Fibroblast of lung (primary cell): ENCODE data around the gene PRELID3B. TPM values are rescaled to one million over a fixed set of nuclear protein-coding genes. Genes with fewer than 3 reads are reported as not detected.
A peak's percentile ranks its signal among the peaks of the same experiment; 100 is the strongest.

ENCODE experiments used
- DNase-seq, 2 donors: peaks; one replicate each; pipeline versions ENCODE4 v3.0.0 to v3.0.0-alpha.2; 2010; ENCODE audit warnings: low read depth in 2 of 2
- H2AFZ ChIP-seq: 2 replicates; pipeline ENCODE4 v1.5.1; 2012; ENCODE audit warnings: low read length, control low read depth, inconsistent platforms
- H3K27ac ChIP-seq: 2 replicates; pipeline ENCODE4 v1.5.1; 2011; ENCODE audit warnings: low read length, control low read depth; ENCODE audit not compliant: insufficient read depth
- H3K27me3 ChIP-seq: 2 replicates; pipeline ENCODE4 v1.5.1; 2011; ENCODE audit warnings: mild to moderate bottlenecking, low read length; ENCODE audit not compliant: control insufficient read depth, insufficient read depth
- H3K36me3 ChIP-seq: 2 replicates; pipeline ENCODE4 v1.5.1; 2011; ENCODE audit warnings: low read length; ENCODE audit not compliant: control insufficient read depth, insufficient read depth
- H3K4me1 ChIP-seq: 2 replicates; pipeline ENCODE4 v1.5.1; 2011; ENCODE audit warnings: low read length; ENCODE audit not compliant: control insufficient read depth, insufficient read depth; ENCODE audit errors: extremely low read depth
- H3K4me2 ChIP-seq: 2 replicates; pipeline ENCODE4 v1.5.1; 2011; ENCODE audit warnings: low read length, control low read depth; ENCODE audit not compliant: insufficient read depth; ENCODE audit errors: extremely low read depth
- H3K4me3 ChIP-seq, 4 experiments: fragments of 200-600 bp in 1 of 4; sonication (generic) in 1 of 4; replicated peaks in 1 of 4; 2 replicates each; pipeline ENCODE4 v1.5.1; 2011 to 2016; ENCODE audit warnings: low read length in 4 of 4, low read depth in 3 of 4, mild to moderate bottlenecking in 3 of 4, control low read depth in 2 of 4, inconsistent platforms in 1 of 4, mixed read lengths in 1 of 4; ENCODE audit not compliant: insufficient read depth in 1 of 4; ENCODE audit errors: control extremely low read depth in 1 of 4
- H3K79me2 ChIP-seq: 2 replicates; pipeline ENCODE4 v1.5.1; 2012; ENCODE audit warnings: mild to moderate bottlenecking, low read length, inconsistent platforms; ENCODE audit not compliant: control insufficient read depth, insufficient read depth
- H3K9ac ChIP-seq: 2 replicates; pipeline ENCODE4 v1.5.1; 2011; ENCODE audit warnings: mild to moderate bottlenecking, low read length, control low read depth; ENCODE audit not compliant: insufficient read depth
- H3K9me3 ChIP-seq: 2 replicates; pipeline ENCODE4 v1.5.1; 2012; ENCODE audit warnings: low read depth, low read length; ENCODE audit not compliant: control insufficient read depth, insufficient read depth
- H4K20me1 ChIP-seq: 2 replicates; pipeline ENCODE4 v1.5.1; 2011; ENCODE audit warnings: low read length; ENCODE audit not compliant: control insufficient read depth, insufficient read depth; ENCODE audit errors: extremely low read depth
- CTCF ChIP-seq, 2 donors: IDR thresholded peaks in 1 of 2; conservative IDR thresholded peaks in 1 of 2; 1 replicate in 1 of 2; 2 replicates in 1 of 2; pipeline ENCODE4 v1.5.1; 2011 to 2012; ENCODE audit warnings: low read length in 2 of 2, control low read depth in 1 of 2, inconsistent platforms in 1 of 2, low read depth in 1 of 2, mild to moderate bottlenecking in 1 of 2
- EZH2 ChIP-seq: IDR thresholded peaks from 2 replicates; pipeline ENCODE4 v1.5.1; 2012; ENCODE audit warnings: low read length, control low read depth, mild to moderate bottlenecking; ENCODE audit errors: missing control alignments
- polyA plus RNA-seq, 2 donors: library from polyadenylated mRNA; depleted of rRNA in 1 of 2; stranded (reverse) in 1 of 2; unstranded in 1 of 2; fragments of >200 nt; gene quantifications; 2 replicates each; pipeline ENCODE4 v1.2.1, GENCODE V29; 2011 to 2012; ENCODE audit warnings: missing spikeins in 1 of 2
- total RNA-seq: library from RNA; depleted of rRNA; stranded (reverse); fragments of >200 nt; gene quantifications from 2 replicates; pipeline ENCODE4 v1.2.1, GENCODE V29; 2014

PRELID3B gene
- total and polyA plus RNA-seq, 2 donors (not counting 1 experiment from before 2014, with no cell fraction given) = 64.5 to 127 TPM

GRCh38 chr20:59023616-59024015 lies 19.0 kb downstream of the PRELID3B start:
- Histone ChIP-seq H3K4me1 (peaks cover 2% of the 10 kb centered on the region), H3K4me2 (no peak overlapping the region), H3K36me3 (peaks cover 5% of the 10 kb centered on the region), H3K4me3 (no peak overlapping the region), H3K79me2 (peaks cover 24% of the 10 kb centered on the region), H3K27me3 (no peaks in the 10 kb centered on the region), H4K20me1 (no peaks in the 10 kb centered on the region), H3K9me3 (no peaks in the 10 kb centered on the region), H3K27ac (no peak overlapping the region), H2AFZ (no peak overlapping the region), H3K9ac (no peak overlapping the region)
- TF ChIP-seq EZH2 (no peak), CTCF (conservative IDR thresholded peaks at IDR 0.05 in 1 of 2, IDR thresholded peaks at IDR 0.05 in 1 of 2; ENCODE audit: low read depth in 1 of 2, low read length in 2 of 2) (no peak)
- no peak for DNase-seq

- peaks cover 5% of the 10 kb centered on the region for H3K36me3 ChIP-seq
Observed at GRCh38 chr20:59022754-59023153, 19.8 kb downstream of the PRELID3B start.

GRCh38 chr20:59020938-59021551 lies 21.5 kb downstream of the PRELID3B start:
- H3K36me3 ChIP-seq = peaks cover 5% of the 10 kb centered on the region
- no peak overlapping the region for H2AFZ ChIP-seq
- H3K4me3 ChIP-seq = no peak overlapping the region
- peak in 1 of 2 donors; percentile 83 for DNase-seq
- no peaks in the 10 kb centered on the region for H3K27me3 ChIP-seq
- H4K20me1 ChIP-seq = no peaks in the 10 kb centered on the region
- H3K9ac ChIP-seq = no peak overlapping the region
- no peak overlapping the region for H3K27ac ChIP-seq
- no peaks in the 10 kb centered on the region for H3K4me1 ChIP-seq
- no peak overlapping the region for H3K4me2 ChIP-seq
- no peak for TF ChIP-seq CTCF (conservative IDR thresholded peaks at IDR 0.05 in 1 of 2, IDR thresholded peaks at IDR 0.05 in 1 of 2; ENCODE audit: low read depth in 1 of 2, low read length in 2 of 2)
- TF ChIP-seq EZH2 = no peak
- H3K9me3 ChIP-seq = no peaks in the 10 kb centered on the region
- H3K79me2 ChIP-seq = peaks cover 8% of the 10 kb centered on the region

More at GRCh38 chr20:59022754-59023153, 19.8 kb downstream of the PRELID3B start:
- H3K9ac ChIP-seq = no peak overlapping the region
- H4K20me1 ChIP-seq = no peaks in the 10 kb centered on the region
- H3K27me3 ChIP-seq = no peaks in the 10 kb centered on the region
- H2AFZ ChIP-seq = no peak overlapping the region
- H3K4me2 ChIP-seq = no peak overlapping the region
- H3K4me1 ChIP-seq = peaks cover 2% of the 10 kb centered on the region
- peaks cover 18% of the 10 kb centered on the region for H3K79me2 ChIP-seq
- TF ChIP-seq EZH2 (no peak), CTCF (conservative IDR thresholded peaks at IDR 0.05 in 1 of 2, IDR thresholded peaks at IDR 0.05 in 1 of 2; ENCODE audit: low read depth in 1 of 2, low read length in 2 of 2) (no peak)
- DNase-seq = no peak
- no peak overlapping the region for H3K27ac ChIP-seq
- no peak overlapping the region for H3K4me3 ChIP-seq
- H3K9me3 ChIP-seq = no peaks in the 10 kb centered on the region
